Urothelium cell line (cell line): ENCODE data around the gene COL4A2.

Source experiments
- DNase-seq: peaks from one replicate; pipeline ENCODE4 v3.0.0; 2011; ENCODE audit warnings: low spot score, mixed read lengths
- FAIRE-seq: peaks from 2 replicates; lab custom pipeline; 2011; peaks lifted over from hg19 to GRCh38; lab: Jason Lieb, UNC

Gene COL4A2

DNA sequence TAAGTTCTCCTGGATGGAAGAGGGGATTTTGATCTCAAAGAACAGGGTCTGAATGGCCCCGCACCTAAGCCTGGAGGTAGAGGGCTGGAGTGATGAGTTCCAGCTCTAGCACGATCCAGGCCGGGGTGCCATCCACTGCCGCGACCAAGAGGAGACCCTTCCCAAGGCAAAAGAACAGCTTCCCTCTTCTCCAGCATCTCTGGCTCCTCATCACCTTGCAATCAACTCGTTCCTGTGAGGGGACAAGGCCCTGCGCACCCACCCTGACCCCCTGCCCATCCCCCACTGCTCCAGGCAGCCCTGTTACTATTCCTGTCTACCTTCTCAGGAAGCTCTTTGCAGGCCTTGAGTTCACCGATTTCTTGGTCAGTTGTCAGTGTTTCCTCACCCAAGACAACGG is 17.9 kb upstream of the COL4A2 start:
- FAIRE-seq (no peak), DNase-seq (no peak)

DNA sequence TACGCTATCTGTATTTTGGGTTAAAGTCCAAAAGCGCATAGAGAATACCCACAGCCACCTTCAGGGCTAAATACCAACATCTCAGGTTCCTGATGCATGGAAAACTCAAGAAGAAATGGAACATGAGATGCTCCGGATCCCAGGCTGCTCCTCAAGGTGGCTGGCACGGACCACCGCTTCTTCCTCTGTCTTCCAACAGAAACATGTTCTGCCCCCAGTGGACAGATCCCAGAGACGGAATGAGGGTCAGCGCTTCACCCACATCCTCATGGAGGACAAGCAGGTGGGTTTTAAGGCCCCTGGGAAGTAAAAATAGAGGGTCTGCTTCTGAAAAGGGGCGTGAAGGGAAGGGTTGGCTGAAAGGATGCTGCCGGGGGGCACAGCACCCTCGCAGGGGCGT is 17.4 kb upstream of the COL4A2 start:
- DNase-seq, result no peak

DNA sequence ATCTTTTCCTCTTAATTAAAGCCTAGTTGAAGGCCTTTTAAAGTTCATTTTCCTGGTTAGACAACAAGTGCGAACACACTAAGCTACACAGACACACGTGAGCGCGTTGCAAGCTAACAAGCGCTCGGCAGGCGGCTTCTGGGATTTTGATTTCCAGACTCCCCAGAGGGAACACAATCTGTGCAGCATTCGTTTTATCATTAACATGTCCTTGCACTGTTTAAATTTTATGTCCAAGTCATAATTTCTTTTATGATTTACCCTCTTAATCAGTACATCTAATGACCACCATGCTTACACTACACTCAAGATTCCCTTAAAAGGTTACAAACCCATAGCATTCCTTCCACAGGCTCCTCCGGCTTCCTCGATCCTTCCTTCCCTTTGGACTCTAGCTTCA is 16.9 kb upstream of the COL4A2 start:
- no peak for DNase-seq

More for the DNA sequence above, 17.4 kb upstream of the COL4A2 start:
- FAIRE-seq, result no peak

DNA sequence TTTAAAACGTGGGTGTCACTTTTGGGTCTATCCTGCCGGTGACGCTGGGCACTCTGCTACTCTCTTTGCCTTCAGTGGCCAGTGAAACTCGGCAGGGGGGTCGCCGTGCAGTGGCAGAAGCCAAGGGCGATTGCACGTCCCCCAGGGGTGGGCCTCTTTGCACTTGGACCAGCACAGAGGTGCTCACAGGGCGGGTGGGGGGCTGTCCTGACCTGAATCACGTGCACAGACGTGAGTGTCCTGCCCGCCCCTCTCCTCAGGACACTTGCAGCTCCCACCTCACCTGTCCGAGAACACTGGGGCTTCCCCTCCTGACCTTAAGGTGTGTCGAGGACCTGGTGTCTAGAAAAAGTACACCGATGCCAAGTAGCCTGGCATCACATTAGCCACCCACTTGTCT is 16.3 kb upstream of the COL4A2 start:
- DNase-seq, result no peak
- FAIRE-seq, result no peak

More for the DNA sequence above, 16.9 kb upstream of the COL4A2 start:
- no peak for FAIRE-seq

DNA sequence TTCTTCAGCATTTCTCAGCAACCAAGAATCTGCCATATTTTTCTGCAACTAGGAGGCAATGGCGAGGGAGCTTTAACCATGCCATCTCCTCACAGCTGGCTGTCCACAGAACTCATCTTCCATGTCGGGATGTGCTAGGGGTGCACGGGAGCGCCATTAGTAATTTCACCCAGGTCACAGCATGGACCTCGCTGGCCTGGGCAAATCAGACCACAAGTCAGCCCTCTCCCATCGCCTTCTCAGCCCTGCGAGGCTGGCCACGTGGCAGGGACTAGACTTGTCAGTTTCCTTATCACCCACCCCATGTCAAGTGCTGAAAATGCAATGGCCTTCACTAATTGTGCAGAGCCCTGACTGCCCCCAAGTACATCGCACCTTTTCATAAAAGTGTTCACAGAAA is 15.8 kb upstream of the COL4A2 start:
- FAIRE-seq (no peak), DNase-seq (no peak)

DNA sequence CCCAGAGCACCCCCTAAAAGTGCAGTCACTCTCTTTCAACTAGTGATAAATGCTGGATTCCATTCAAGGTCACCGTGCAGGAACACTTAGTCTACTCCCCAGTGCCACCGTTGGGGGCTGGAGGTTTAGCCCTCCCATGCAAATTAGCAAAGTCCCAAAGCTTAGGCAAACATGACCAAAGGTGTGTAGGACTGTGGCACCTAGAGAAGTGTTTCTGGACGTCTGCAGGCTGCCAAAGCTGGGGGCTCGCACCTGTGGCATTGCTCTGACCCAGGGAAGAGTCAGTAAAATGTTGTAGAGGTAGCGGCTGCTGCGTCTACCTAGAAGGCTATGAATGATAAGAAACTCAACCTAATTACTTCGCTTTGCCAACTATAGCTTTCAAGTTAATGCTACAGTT is 14.0 kb upstream of the COL4A2 start:
- DNase-seq (no peak), FAIRE-seq (no peak)

DNA sequence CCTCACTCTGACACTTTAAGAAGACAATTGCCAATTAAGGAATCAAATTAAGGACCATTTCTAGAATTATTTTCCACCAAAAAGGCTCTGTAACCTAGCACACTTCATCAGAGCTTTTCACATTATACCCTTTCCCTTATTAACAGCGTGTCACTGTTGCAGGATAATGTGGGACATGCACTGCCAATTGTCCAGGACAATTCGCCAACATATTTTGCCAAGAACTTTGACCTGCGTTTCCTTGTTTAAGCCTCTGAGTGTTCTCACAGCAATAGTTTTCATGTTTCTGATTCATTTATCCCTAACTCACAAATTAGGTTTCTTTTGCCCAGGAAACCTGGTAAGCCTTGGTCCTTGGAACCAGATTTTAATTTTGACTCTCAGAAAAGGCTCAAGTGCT is 13.4 kb upstream of the COL4A2 start:
- DNase-seq (no peak), FAIRE-seq (no peak)

DNA sequence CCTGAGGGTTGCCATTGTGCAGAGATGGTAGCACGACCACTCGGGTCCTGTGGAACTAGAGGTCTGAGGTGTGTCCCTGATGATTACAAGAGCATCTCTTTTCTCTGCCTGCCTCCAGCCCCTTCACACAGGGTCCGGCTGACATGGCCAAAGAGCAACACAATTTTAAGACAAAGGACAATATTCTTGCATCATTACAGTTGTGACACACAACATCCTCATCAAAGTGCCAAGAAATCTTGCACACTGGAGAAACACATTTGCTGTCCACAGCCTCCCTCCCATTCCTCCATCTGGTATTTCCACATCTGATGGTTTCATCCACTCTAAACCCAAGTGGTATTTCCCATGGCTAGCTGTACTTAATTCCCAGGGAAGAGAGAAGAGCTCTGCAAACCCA is 12.9 kb upstream of the COL4A2 start:
- DNase-seq (no peak), FAIRE-seq (no peak)

DNA sequence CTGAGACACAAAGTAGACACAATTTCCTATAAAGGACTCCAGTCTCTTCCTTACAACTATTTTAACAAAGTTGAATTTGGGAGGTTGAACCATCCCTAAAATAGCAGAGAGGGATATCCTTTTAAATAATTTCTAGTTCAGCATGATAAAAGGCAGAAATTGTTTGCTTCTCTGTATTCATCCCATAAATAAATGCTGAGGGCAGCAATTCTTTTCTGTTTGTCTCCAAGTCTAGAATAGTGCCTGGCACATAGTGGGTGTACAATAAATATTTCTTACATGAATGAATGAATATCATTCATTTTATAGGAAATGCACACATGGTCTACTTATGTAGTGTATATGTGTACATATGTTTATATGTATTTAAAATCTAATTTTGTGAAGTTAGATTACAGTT is 12.5 kb upstream of the COL4A2 start:
- no peak for FAIRE-seq
- DNase-seq, result no peak

DNA sequence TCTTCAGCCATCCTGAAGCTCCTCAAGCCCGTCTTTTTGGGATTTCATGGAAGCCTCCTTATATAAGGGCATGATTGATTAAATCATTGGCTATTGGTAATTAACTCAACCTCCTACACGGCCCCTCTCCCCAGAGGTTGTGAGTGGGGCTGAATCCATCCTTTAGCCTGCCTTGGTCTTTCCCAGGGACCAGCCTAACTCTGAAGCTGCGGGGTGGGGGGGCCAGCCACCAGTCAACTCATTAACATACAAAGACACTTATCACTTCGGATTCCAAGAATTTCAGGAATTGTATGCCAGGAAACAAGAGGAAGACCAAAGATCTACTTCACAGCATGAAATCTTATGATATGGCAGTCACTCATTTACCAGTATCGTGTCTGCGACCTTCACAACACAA is 10.1 kb upstream of the COL4A2 start:
- FAIRE-seq, result no peak
- DNase-seq, result no peak

DNA sequence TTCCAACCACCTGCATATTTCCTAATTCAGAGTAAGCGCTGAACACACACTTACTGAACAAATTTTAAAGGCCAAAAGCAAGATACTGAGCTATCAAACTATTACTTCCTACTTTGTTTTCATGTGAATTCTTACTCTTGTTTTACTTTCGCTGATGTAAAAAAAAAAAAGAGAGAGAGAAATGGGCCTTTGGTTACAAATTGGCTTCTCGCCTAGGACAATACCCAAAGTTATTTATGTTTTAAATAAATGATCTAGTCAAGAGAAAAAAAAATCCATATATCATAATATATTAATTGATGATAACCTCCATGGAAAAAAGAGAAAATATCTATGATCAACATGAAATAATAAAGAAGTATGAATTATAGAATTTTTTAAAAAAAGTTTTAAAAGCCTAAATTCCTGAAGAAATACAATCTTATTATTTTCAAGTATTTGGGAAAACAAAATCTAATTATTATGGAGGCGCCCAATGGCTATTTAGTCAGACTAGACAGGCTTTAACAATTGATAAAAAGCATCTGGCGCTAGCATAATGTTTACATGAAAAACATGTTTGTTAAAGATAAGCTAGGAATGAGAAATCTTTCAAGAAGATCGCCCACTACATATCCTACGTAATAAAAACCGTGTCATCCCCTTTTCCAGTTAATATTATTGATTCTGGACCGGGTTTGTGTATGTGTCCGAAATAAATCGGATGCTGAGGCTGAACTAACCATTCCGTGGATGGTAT is 9.1 kb upstream of the COL4A2 start:
- FAIRE-seq (no peak), DNase-seq (no peak)

DNA sequence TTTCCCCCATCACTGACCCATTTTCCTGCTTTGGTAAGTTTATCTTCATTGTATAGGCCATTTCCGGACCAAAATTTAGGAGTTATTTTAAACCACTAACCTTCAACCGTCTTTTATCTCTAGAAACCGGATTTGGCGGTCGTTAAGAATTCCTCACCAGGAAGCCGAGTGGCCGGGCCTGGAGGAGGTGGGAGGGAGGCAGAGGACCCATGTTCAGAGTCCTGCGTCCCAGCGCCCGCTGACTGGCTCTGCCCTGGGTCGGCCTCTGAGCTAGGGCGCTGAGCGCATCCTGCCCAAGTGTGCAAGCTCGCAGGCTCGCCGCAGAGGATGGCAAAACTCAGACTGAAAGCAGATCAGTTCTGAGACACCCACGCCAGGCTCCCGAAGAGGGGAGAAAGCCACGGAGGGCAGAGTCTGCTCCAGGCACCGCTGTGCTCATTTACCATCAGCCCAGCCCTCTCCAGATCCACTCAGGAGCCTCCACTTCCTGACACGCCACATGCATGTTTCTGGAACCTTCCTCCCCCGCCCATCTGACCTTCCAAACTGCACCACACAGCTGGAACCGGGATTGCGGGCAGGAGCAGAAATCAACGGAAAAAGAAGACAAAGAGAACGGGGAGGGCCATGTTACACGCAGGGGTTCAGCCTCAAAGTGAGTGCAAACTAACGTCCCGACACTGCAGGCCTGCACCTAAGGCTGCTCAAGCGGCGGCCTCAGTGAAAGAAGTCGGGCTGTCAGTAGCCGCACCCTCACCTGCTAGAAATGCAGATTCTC is 8.4 kb upstream of the COL4A2 start:
- no peak for DNase-seq
- FAIRE-seq, result no peak

DNA sequence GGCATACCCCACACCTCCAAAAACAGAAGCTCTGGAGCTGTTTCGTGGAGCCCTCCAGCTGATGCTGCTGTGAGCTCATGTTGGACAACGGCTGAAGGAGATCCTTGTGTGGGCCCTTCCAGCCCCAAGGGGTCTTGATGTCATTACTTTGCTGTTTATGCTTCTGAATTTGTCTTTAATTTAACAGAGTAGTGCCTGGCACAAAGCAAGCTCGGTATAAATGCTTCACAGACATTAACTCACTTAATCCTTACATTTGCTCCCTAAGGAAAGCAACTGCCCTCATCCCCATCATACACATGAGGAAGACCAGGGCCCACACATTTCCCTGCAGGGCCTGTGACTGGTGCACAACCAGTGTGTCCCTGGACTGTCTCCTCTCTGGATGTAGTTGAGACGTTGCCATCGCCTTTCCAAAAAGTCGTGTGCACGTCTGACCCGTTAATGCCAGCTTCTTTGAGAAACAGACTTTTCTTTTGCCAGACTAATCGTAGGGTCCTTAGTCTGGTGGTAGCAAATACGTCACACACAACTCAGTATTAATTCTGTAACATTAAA is 7.7 kb upstream of the COL4A2 start:
- FAIRE-seq, result no peak
- DNase-seq, result no peak

DNA sequence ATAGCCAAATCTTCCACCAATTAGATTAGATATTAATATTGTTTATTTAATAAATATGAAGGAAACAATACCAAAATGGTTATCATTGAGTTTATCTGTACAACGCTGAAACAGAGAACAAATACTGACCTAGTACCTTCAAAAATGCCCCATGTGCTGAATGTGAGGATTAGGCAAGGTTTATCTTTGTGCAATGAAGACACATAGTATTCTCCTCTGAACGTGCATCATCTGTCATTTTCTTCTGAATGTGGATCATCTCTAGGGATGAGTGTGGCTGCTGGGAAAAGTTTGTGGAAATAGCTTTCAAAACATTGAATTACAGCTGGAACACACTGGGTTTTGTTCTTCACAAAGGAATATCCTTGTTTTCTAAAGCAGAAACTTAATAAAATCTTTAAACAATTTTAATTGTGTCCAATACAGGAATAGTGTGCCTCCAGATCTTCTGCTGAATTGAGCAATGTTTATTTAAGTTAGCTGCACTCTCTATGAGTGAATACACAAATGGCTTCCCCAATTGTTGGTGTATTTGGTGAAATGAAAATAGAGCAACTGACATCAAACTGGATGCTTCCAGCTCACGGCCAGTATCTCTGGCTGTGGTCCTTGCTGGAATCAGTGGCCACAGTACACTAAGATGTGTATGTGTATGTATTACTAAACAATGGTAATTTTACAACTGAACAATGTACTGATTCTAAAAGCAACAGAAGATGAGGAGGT is 6.8 kb upstream of the COL4A2 start:
- FAIRE-seq, result no peak
- no peak for DNase-seq

DNA sequence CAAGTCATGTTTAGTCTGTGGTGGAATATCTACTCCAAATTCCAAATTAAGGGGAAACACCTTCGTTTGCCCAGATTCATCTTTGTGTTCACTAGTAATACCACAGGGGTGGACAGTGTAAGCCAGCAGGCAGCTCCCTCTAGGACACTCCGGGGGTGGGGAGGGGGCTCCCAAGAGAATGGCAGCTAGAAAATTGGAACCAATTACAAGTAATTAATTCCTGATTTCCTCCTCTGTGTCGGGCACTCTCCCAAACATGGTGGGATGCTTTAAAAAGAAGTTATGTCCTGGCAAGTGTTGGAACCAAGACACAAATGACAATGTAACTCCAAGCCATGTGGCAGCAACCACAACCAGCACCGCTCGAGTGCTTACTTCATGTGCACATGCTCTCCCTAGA is 6.0 kb upstream of the COL4A2 start:
- FAIRE-seq (no peak), DNase-seq (no peak)

DNA sequence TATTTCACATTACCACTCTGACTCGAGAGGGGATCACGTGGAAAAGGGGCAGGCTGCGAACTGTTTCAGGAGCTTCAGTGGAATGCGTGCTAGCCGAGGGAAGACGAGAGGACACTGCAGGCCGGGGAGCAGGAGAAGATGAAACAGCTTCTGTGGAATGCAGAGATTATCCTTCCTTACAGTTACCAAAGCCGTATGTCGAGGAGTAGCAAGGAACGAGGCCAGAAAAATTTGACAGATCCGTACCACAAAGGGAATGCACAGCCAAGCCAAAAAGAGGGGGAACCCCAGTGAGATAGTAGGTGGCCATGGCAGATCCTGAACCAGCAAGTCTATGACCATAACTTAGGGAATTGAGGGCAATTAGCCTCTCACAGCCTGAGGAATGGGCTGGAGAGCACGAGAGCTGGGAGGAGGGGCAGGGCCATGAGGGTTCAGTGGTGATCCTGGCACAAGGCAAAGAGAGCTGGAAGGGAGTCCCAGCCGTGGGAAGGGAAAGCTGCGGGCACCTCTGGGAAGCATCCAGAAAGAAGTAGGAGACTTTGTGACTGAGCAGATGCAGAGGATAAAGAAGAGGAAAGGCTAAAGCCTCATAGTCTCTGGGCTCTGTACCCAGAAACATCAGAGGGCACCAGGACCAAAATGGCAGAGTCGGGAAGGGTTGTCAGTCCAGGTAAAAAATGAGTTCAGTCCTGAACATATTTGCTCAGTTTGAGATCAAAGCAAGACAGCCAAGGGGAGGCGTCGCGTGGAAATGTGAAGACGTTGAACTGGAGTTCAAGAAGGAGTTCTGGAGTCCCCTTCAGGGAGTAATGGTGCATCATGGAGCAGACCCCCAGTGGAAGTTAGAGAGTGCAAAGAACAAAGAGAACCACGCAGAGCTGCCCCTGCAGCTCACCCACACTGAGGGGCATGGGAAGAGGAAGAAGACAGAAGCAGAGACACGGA is 5.2 kb upstream of the COL4A2 start:
- no peak for DNase-seq
- FAIRE-seq, result no peak

DNA sequence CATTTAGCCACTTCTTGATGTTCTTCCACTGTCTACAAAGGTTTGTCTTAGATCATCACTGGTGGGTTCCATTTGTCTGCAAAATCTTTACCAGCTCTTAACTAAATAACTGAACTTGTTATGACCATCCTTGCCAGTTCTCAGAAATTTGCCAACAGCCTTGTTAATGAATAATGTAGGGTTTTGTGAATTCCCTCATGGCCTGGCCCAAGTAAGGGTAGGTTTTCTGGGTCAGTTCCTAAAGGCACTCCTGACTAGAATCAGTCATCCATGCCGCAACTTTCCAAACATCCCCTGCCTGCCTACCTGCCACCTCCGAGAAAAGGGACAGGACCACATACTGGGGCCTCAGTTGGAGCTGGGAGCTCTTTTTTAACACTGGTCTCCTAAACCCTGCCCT is 4.1 kb upstream of the COL4A2 start:
- DNase-seq (no peak), FAIRE-seq (no peak)

DNA sequence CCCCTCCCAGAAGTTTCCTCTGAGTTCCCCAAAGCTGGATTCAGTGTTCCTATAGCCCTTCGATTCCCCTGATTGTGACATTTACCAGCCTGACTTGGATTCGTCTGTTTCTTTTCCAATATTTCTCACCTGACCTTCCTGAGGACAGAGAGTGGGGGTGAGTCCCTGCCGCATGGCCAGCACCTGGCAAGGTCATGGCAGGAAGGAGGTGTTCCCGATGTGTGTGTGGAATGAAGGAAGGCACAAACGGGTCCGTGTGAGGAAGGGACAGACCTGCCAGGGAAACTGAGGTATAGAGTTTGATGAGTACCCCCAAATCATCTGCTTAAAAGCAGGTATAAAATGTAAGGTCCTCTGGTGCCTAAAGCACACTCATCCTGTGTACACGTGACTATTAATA is 3.4 kb upstream of the COL4A2 start:
- DNase-seq (no peak), FAIRE-seq (no peak)

DNA sequence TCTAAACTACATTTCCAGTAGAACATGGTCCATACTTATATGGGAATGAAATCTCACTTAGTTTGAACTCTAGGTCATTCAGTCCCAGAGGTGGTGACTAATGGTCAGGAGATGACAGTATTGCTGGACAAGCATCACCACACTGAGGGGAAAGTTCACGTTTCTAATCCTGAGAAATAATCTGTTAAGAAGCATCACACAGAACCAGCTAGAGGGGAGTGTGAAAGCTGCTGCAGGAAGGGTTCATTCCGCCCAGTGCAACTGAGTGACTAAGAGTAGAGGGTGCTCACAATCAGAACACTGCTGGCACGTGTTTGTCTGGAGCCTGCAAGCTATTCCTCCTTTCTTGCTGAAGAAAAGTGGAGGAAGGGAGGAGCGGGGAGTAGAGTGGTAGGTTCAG is 2.8 kb upstream of the COL4A2 start:
- FAIRE-seq (no peak), DNase-seq (no peak)

DNA sequence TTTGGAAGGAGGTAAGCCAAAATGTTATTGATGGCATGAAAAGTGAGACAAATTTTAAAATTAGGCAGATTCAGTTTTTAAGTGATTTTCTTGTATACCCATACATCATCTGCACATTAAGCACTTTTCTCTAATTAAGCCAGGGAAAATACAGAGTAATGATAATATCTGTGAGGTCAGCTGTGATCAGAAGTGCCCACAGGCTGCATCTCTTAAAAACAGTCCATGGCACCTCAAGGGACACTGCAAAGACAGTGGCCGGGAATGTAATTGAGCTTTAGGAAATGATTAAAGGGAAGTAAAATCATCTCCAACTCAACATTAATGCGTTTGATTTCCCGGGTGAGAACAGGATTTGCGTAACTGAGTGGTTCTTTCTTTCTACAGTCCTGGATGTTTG is 2.1 kb upstream of the COL4A2 start:
- FAIRE-seq (no peak), DNase-seq (no peak)
